ENCODE results near the gene CDH20.

CDH20 gene

DNA sequence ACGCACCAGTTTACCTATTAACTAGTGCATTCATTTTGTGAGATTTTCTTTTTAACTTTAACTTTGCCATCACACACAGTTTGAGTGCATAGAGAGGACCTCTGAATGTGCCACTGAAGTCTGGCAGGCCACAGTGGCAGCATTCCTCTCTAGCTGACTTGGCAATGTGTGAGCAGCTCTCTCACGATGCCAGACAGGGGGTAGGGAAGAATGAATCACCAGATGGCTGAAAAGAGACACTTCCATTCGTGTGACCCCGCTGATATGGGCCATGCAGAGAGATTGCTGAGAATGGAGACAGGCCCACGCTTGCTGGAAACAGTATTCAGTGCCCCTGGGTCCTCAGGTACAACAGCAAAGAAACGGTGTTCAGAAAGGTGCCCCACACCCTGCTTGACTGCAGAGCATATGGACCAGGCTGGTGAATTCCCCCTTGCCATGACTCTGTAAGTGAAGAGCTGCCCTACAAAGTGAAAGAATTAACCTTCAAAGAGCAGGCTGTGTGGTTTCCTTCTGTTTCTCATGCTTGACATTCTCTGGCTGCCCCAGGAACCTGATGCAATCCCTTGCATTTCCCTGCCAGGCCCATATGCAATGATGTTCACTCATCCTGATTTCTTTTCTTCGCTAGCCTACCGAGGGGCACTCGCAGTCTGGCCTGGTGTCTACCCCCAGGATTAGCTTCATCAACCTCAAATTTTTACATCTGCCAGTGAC is 236.1 kb downstream of the CDH20 start:
- no peak for TF ChIP-seq CTCF (conservative IDR thresholded peaks at IDR 0.05; ENCODE audit: control insufficient read depth, insufficient read depth, low read depth, low read length)
- DNase-seq (ENCODE audit: low read depth), result peak; percentile 47
- no peak overlapping the region for H3K4me3 ChIP-seq (ENCODE audit: control insufficient read depth, low read depth, low read length)

- DNase-seq (ENCODE audit: low read depth), result no peak
- TF ChIP-seq CTCF (conservative IDR thresholded peaks at IDR 0.05; ENCODE audit: control insufficient read depth, insufficient read depth, low read depth, low read length), result no peak
- H3K4me3 ChIP-seq (ENCODE audit: control insufficient read depth, low read depth, low read length), result no peak overlapping the region
Observed at GRCh38 chr18:61570070-61570469, 236.8 kb downstream of the CDH20 start.

DNA sequence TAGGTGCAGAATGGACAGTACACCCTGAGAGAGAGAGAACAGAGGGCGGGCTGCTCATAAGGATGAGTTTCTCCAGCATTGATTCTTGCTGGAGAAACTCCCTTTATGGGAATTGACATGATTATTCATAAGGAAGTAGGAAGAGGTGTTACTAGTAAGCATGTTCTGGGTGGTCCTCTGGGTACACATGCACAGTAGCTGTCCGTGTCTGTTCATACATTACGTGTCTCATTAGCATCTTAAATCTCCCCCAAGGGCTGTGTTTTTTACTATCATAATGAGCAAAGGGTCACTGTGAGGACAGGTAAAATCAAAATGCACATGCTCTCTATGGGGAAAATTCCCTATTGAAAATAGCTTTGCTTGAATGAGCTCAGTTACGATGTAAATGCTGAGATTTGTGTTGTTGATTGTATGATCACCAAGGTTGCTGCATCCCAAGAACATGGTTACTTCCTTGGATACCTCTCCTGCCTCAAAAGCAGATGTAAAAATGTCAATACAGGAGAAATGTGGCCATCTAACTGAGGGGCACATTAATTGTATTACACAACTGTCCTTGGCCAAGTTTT is 238.9 kb downstream of the CDH20 start:
- DNase-seq (ENCODE audit: low read depth), result no peak
- H3K4me3 ChIP-seq (ENCODE audit: control insufficient read depth, low read depth, low read length), result no peak overlapping the region
- TF ChIP-seq CTCF (conservative IDR thresholded peaks at IDR 0.05; ENCODE audit: control insufficient read depth, insufficient read depth, low read depth, low read length), result no peak

DNA sequence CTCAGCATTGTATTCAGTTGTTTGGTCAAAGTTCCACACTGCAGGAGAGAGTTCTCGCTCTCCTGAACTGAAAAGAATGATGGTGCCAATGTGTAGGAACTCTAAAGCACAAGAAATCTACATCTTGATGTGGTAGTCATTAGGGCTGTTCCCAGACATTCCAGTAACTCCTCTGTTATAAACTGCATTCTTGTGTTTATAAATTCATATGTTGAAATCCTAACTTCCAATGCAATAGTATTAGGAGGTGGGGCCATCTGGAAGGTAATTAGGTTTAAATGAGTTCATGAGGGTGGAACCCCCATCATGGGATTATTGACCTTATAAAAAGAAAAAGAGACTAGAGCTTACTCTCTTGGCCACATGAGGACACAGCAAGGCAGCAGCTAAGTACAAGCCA is 239.6 kb downstream of the CDH20 start:
- no peak for DNase-seq (ENCODE audit: low read depth)
- no peak overlapping the region for H3K4me3 ChIP-seq (ENCODE audit: control insufficient read depth, low read depth, low read length)

DNA sequence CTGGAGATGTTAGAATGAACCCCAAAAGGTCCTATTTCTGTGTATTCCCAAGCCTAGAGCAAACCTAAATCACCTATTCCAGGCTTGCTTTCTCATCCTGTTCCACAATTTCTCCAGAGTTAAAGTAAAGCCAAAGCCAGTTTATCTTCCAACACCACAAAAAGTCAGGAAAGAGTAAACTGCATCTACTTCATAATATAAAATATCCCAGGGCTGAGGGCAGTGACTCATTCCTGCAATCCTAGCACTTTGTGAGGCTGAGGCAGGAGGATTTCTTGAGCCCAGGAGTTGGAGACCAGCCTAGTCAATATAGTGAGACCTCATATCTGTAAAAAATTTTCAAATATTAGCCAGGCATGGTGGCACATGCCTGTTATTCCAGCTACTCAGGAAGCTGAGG is 241.4 kb downstream of the CDH20 start:
- no peak for DNase-seq (ENCODE audit: low read depth)
- TF ChIP-seq CTCF (conservative IDR thresholded peaks at IDR 0.05; ENCODE audit: control insufficient read depth, insufficient read depth, low read depth, low read length), result no peak

More for the DNA sequence above, 239.6 kb downstream of the CDH20 start:
- TF ChIP-seq CTCF (conservative IDR thresholded peaks at IDR 0.05; ENCODE audit: control insufficient read depth, insufficient read depth, low read depth, low read length), result no peak

GRCh38 chr18:61575419-61575818 is 242.2 kb downstream of the CDH20 start:
- H3K4me3 ChIP-seq (ENCODE audit: control insufficient read depth, low read depth, low read length), result no peak overlapping the region
- DNase-seq (ENCODE audit: low read depth), result no peak
- TF ChIP-seq CTCF (conservative IDR thresholded peaks at IDR 0.05; ENCODE audit: control insufficient read depth, insufficient read depth, low read depth, low read length), result no peak

More for the DNA sequence above, 241.4 kb downstream of the CDH20 start:
- H3K4me3 ChIP-seq (ENCODE audit: control insufficient read depth, low read depth, low read length), result no peak overlapping the region

Data from fibroblast of mammary gland (primary cell).